Endothelial cell of umbilical vein (primary cell): ENCODE results near the gene AHRR.

ENCODE experiments used
- EZH2 ChIP-seq: IDR thresholded peaks from 2 replicates; pipeline ENCODE4 v1.6.1; 2012; ENCODE audit warnings: borderline replicate concordance, low read depth, mild to moderate bottlenecking, moderate library complexity, low read length, inconsistent platforms; ENCODE audit not compliant: severe bottlenecking
- FOS ChIP-seq: IDR thresholded peaks from 2 replicates; pipeline ENCODE4 v1.6.1; 2011; ENCODE audit warnings: mild to moderate bottlenecking, low read length, moderate library complexity, borderline replicate concordance; ENCODE audit not compliant: insufficient read depth
- GATA2 ChIP-seq: IDR thresholded peaks from 2 replicates; pipeline ENCODE4 v1.7.0; 2011; ENCODE audit warnings: low read depth, mild to moderate bottlenecking, moderate library complexity, mixed read lengths, low read length; ENCODE audit not compliant: insufficient read length, insufficient read depth
- JUN ChIP-seq: IDR thresholded peaks from 2 replicates; pipeline ENCODE4 v1.6.1; 2011; ENCODE audit warnings: borderline replicate concordance, low read depth; ENCODE audit not compliant: insufficient read length, insufficient read depth
- MAX ChIP-seq: IDR thresholded peaks from 2 replicates; pipeline ENCODE4 v1.6.1; 2011; ENCODE audit not compliant: insufficient read depth, insufficient read length
- MYC ChIP-seq: IDR thresholded peaks from one replicate; pipeline ENCODE4 v1.6.1; 2011; ENCODE audit warnings: mild to moderate bottlenecking, low read depth, low read length
- POLR2A ChIP-seq: IDR thresholded peaks from 2 replicates; pipeline ENCODE4 v1.6.1; 2012; ENCODE audit warnings: low read depth, mild to moderate bottlenecking, control low read depth, low read length
- POLR2AphosphoS5 ChIP-seq: IDR thresholded peaks from 2 replicates; pipeline ENCODE4 v1.6.1; 2012; ENCODE audit warnings: low read depth, mild to moderate bottlenecking, control low read depth, low read length, moderate library complexity; ENCODE audit not compliant: insufficient read depth
- TF ChIP-seq, protein P1 (sequence below), 2 donors: IDR thresholded peaks; 1 replicate in 1 of 2; 2 replicates in 1 of 2; pipeline ENCODE4 v1.5.1; 2011; ENCODE audit warnings: low read length in 2 of 2, mild to moderate bottlenecking in 2 of 2, moderate library complexity in 2 of 2, control low read depth in 1 of 2, inconsistent platforms in 1 of 2, low read depth in 1 of 2; ENCODE audit not compliant: insufficient read depth in 1 of 2; ENCODE audit errors: extremely low read depth in 1 of 2

GRCh38 chr5:417301-418161, 96.0 kb downstream of the AHRR start:
- TF ChIP-seq EZH2 (no peak), POLR2A (no peak), MAX (no peak), POLR2AphosphoS5 (no peak), FOS (no peak), MYC (no peak), JUN (no peak), GATA2 (no peak)
- TF ChIP-seq, protein P1, sequence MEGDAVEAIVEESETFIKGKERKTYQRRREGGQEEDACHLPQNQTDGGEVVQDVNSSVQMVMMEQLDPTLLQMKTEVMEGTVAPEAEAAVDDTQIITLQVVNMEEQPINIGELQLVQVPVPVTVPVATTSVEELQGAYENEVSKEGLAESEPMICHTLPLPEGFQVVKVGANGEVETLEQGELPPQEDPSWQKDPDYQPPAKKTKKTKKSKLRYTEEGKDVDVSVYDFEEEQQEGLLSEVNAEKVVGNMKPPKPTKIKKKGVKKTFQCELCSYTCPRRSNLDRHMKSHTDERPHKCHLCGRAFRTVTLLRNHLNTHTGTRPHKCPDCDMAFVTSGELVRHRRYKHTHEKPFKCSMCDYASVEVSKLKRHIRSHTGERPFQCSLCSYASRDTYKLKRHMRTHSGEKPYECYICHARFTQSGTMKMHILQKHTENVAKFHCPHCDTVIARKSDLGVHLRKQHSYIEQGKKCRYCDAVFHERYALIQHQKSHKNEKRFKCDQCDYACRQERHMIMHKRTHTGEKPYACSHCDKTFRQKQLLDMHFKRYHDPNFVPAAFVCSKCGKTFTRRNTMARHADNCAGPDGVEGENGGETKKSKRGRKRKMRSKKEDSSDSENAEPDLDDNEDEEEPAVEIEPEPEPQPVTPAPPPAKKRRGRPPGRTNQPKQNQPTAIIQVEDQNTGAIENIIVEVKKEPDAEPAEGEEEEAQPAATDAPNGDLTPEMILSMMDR (IDR thresholded peaks at IDR 0.05; ENCODE audit: extremely low read depth in 1 of 2, insufficient read depth in 1 of 2, low read depth in 1 of 2, low read length in 2 of 2) = no peak
